Measurements from ENCODE around the gene MRAS. TPM values are rescaled to one million over a fixed set of nuclear protein-coding genes. Genes with fewer than 3 reads are reported as not detected.

Gene MRAS
- total and polyA plus RNA-seq, 2 of the 4 experiments (the other 2 are of a cell fraction), result 59.3 to 60.6 TPM

DNA sequence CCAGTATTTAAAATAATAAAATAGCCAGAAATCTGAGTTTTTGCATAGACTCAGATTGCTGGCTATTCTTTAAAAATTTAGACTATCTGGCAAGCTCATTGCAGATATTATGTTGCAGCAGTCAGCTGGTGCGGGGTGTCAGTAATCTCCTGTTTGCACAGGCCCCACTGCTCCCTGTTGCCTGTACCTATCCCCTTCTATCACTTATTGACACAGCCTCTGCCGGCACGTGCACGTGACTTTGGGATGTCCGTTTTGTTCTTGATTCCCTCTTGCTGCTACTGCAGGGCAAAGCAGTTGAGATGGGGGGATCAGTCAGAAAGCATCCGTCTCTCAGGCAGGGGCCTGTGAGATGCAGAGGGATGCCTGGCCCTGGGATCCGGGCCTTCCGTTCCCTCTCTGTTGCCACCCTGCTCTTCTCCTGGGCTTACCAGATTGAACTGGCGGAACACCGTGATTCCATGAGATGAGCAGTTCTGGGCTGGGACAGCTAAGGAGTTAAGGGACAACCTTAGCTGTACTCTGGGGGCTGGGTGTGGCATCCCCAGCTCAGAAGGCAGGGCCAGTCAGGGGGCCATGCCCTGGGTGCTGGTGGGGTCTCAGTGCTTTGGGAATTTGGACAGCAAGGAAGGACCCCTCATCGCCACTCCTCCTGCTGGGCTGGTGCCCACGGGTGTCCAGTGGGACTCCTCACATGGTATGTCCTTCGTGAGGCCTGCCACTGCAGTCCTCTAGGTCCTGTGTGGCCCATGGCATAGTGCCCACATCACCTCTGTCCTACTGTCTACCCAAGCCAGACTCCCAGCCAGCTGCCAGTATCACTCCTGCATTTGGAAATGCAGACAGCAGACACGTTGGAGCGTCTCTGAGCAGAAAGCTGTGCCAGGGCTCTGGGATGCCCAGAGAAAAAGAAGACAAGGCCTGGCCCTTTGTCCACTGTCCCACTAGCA is 11.8 kb downstream of the MRAS start:
- no peak for DNase-seq
- WGBS, 2 experiments (ENCODE audit: extremely low coverage in 2 of 2, insufficient read length in 1 of 2), result 94% methylated on average over 7 of the region's 15 CpGs; no CpG with 5 or more reads in 1 of the 2 experiments
- Histone ChIP-seq H4K20me1 (ENCODE audit: insufficient read depth, low read length) (peaks cover 13% of the 10 kb centered on the region), H3K4me3 (ENCODE audit: insufficient read depth, low read depth, low read length) (no peak overlapping the region), H2BK120ac (ENCODE audit: low read depth, low read length) (no peak overlapping the region), H3K56ac (ENCODE audit: extremely low read depth, insufficient read depth, low read length) (no peak overlapping the region), H2AFZ (replicated peaks; ENCODE audit: low read length, poor library complexity) (no peak overlapping the region), H3K4me1 (ENCODE audit: control insufficient read depth, insufficient read depth, low read length) (peaks cover 5% of the 10 kb centered on the region; the same call in 1 of the 2 replicates), H4K5ac (ENCODE audit: low read depth, low read length) (no peak overlapping the region), H3K9me3 (ENCODE audit: control insufficient read depth, insufficient read depth, low read length) (no peaks in the 10 kb centered on the region), H2BK5ac (ENCODE audit: low read depth, low read length, poor library complexity, severe bottlenecking) (no peak overlapping the region), H4K8ac (ENCODE audit: low read depth in 2 of 2, low read length in 2 of 2) (no peak overlapping the region), H3K79me1 (ENCODE audit: low read depth in 1 of 2, low read length in 2 of 2) (peaks cover 10 to 54% of the 10 kb centered on the region in 2 experiments; a peak in 3 of 4 replicates), H2BK15ac (ENCODE audit: low read depth, low read length) (no peak overlapping the region), H3K36me3 (ENCODE audit: control insufficient read depth, insufficient read depth, low read length) (peaks cover 3% of the 10 kb centered on the region), H3K14ac (replicated peaks; ENCODE audit: low read depth, low read length) (no peak overlapping the region), H3K23ac (ENCODE audit: low read depth, low read length) (no peak overlapping the region), H3K9me1 (ENCODE audit: insufficient read depth, low read length) (peaks cover 13% of the 10 kb centered on the region; the same call in 1 of the 2 replicates), H3K9ac (ENCODE audit: low read depth, low read length) (no peak overlapping the region), H2BK20ac (ENCODE audit: low read depth, low read length) (no peak overlapping the region), H2AK9ac (replicated peaks; ENCODE audit: low read depth, low read length, poor library complexity) (no peak overlapping the region), H3K18ac (ENCODE audit: low read depth, low read length) (no peak overlapping the region), H3K27me3 (ENCODE audit: control insufficient read depth, insufficient read depth, low read length) (no peaks in the 10 kb centered on the region), H3K27ac (ENCODE audit: insufficient read depth, low read length) (no peak overlapping the region), H3K4me2 (ENCODE audit: low read depth, low read length) (no peak overlapping the region), H2AK5ac (ENCODE audit: low read depth, low read length) (no peak overlapping the region), H3K4ac (ENCODE audit: low read depth, low read length) (no peak overlapping the region), H4K91ac (ENCODE audit: insufficient read depth, low read depth, low read length) (no peak overlapping the region)
- intact Hi-C loops (cut with micrococcal nuclease) (no loop called here), dilution Hi-C loops (cut with HindIII; ENCODE audit: low sequenced_read_pairs, unreplicated experiment) (no loop called here), in situ Hi-C loops (cut with MboI; ENCODE audit: low sequenced_read_pairs) (no loop called here)
- ChIA-PET POLR2A (ENCODE audit: unreplicated experiment) (no interaction called here), CTCF (no interaction called here)
- no peak for TF ChIP-seq BHLHE40 (IDR thresholded peaks at IDR 0.05; ENCODE audit: low read depth, low read length)
- ATAC-seq (ENCODE audit: low read depth), result no peak
- no TSS peak for BruUV-seq (replicated peaks)
